Astrocyte (in vitro differentiated cells and primary cell): ENCODE measurements around the gene ANO3.

ENCODE experiments used
- EZH2 ChIP-seq: IDR thresholded peaks from 2 replicates; pipeline ENCODE4 v1.6.1; 2012; ENCODE audit warnings: mild to moderate bottlenecking, low read length, inconsistent platforms; ENCODE audit not compliant: insufficient read depth
- TF ChIP-seq, protein P1 (sequence below): IDR thresholded peaks from 2 replicates; pipeline ENCODE4 v1.5.1; 2011; ENCODE audit warnings: low read depth, mild to moderate bottlenecking, inconsistent platforms, low read length, moderate library complexity; ENCODE audit not compliant: insufficient read depth

DNA sequence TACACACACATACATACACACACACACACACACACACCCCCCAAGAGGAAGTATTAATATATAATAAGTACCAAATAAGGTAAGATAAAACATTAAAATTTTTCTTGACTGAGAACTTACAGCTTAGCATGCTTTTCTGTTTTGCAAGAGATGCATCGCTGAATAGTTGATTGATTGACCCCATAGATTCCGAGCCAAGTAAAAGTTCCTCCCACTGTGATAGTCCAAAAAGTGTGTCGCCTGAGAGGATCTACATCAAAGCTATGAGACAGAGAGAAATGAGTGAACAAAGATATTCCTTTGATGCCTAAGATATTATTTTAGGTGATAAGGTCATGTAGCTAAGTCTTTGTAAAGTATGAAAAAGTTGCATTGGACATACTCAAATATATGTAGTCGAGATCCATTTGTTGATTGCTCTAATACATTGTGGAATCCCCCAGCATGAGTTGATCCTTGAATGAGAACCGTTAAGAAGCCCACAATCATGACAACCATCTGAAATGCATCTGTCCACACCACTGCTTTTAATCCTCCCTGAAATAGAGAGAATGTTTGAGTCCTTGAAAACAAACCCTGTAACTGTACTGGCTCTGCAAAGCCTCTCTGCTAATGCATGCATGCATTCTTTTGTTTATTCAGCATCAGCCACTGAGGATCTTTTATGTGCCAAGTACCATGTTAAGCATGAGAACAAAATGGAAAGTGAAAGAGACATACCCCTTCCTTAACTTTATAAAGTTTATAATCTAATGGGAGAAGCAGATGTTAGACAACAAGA is 371.7 kb downstream of the ANO3 start:
- TF ChIP-seq, protein P1, sequence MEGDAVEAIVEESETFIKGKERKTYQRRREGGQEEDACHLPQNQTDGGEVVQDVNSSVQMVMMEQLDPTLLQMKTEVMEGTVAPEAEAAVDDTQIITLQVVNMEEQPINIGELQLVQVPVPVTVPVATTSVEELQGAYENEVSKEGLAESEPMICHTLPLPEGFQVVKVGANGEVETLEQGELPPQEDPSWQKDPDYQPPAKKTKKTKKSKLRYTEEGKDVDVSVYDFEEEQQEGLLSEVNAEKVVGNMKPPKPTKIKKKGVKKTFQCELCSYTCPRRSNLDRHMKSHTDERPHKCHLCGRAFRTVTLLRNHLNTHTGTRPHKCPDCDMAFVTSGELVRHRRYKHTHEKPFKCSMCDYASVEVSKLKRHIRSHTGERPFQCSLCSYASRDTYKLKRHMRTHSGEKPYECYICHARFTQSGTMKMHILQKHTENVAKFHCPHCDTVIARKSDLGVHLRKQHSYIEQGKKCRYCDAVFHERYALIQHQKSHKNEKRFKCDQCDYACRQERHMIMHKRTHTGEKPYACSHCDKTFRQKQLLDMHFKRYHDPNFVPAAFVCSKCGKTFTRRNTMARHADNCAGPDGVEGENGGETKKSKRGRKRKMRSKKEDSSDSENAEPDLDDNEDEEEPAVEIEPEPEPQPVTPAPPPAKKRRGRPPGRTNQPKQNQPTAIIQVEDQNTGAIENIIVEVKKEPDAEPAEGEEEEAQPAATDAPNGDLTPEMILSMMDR: no peak
- TF ChIP-seq EZH2: no peak
